Endodermal cell (in vitro differentiated cells): ENCODE data around the gene XRCC1. TPM values are rescaled to one million over a fixed set of nuclear protein-coding genes. Genes with fewer than 3 reads are reported as not detected.

ENCODE experiments used
- DNase-seq: peaks from one replicate; pipeline ENCODE4 v3.0.0-alpha.2; 2017
- H3K27ac ChIP-seq: 2 replicates; pipeline ENCODE4 v1.5.1; 2013; ENCODE audit warnings: mild to moderate bottlenecking, low read depth, low read length, moderate library complexity
- H3K27me3 ChIP-seq: 2 replicates; pipeline ENCODE4 v1.6.1; 2013; ENCODE audit warnings: mild to moderate bottlenecking, low read length, moderate library complexity; ENCODE audit not compliant: insufficient read depth, control insufficient read depth, poor library complexity, severe bottlenecking
- H3K36me3 ChIP-seq: 2 replicates; pipeline ENCODE4 v1.7.0; 2013; ENCODE audit warnings: mild to moderate bottlenecking, low read length, moderate library complexity; ENCODE audit not compliant: control insufficient read depth, insufficient read depth
- H3K4me1 ChIP-seq: one replicate; pipeline ENCODE4 v1.7.0; 2013; ENCODE audit warnings: low read length; ENCODE audit not compliant: control insufficient read depth, insufficient read depth
- H3K4me3 ChIP-seq: 2 replicates; pipeline ENCODE4 v1.5.1; 2013; ENCODE audit warnings: mild to moderate bottlenecking, low read length, moderate library complexity
- H3K9ac ChIP-seq: 2 replicates; pipeline ENCODE4 v1.6.1; 2013; ENCODE audit warnings: mild to moderate bottlenecking, low read length, moderate library complexity; ENCODE audit not compliant: poor library complexity, severe bottlenecking; ENCODE audit errors: extremely low read depth
- H3K9me3 ChIP-seq: 2 replicates; pipeline ENCODE4 v1.6.1; 2013; ENCODE audit warnings: mild to moderate bottlenecking, low read length, moderate library complexity; ENCODE audit not compliant: control insufficient read depth
- H3K27ac Mint-ChIP-seq: 2 replicates; pipeline ENCODE4 v1.8.0; 2020; ENCODE audit warnings: mixed read lengths
- H3K27me3 Mint-ChIP-seq: 2 replicates; pipeline ENCODE4 v1.8.0; 2021; ENCODE audit warnings: mild to moderate bottlenecking, mixed read lengths; ENCODE audit not compliant: insufficient read depth
- H3K36me3 Mint-ChIP-seq: 2 replicates; pipeline ENCODE4 v1.8.0; 2020; ENCODE audit warnings: low read depth, mixed read lengths
- H3K4me1 Mint-ChIP-seq: 2 replicates; pipeline ENCODE4 v1.8.0; 2020; ENCODE audit warnings: mixed read lengths
- H3K4me3 Mint-ChIP-seq: 2 replicates; pipeline ENCODE4 v1.8.0; 2020; ENCODE audit warnings: mild to moderate bottlenecking, moderate library complexity, mixed read lengths
- H3K9me3 Mint-ChIP-seq: 2 replicates; pipeline ENCODE4 v1.8.0; 2020; ENCODE audit warnings: mild to moderate bottlenecking, mixed read lengths
- CTCF ChIP-seq: fragments of 200-600 bp; sonication (generic); conservative IDR thresholded peaks from 2 replicates; pipeline ENCODE4 v1.5.0; 2021; ENCODE audit warnings: antibody characterized with exemption, mild to moderate bottlenecking
- WGBS, 2 experiments: methylation state at CpG; one replicate each; pipeline versions ENCODE4 v1.1.5 to v1.1.7; 2013; ENCODE audit warnings: missing lambda C conversion rate in 2 of 2, mixed read lengths in 1 of 2; ENCODE audit not compliant: insufficient coverage in 1 of 2, insufficient read length in 1 of 2; 5-methylcytosine and 5-hydroxymethylcytosine counted together
- total RNA-seq, 2 donors: library from RNA; stranded (reverse); fragmentation: NEBNext Ultra II Directional in 1 of 2; extraction: Animal tissue kit (Norgen Biotek cat#: 25700) in 1 of 2; gene quantifications; 2 replicates in 1 of 2; 3 replicates in 1 of 2; pipeline ENCODE4 v1.2.1, GENCODE V29; 2021

Gene XRCC1
- total RNA-seq, 2 donors from 2014 or later = 48.8 to 52.1 TPM

DNA sequence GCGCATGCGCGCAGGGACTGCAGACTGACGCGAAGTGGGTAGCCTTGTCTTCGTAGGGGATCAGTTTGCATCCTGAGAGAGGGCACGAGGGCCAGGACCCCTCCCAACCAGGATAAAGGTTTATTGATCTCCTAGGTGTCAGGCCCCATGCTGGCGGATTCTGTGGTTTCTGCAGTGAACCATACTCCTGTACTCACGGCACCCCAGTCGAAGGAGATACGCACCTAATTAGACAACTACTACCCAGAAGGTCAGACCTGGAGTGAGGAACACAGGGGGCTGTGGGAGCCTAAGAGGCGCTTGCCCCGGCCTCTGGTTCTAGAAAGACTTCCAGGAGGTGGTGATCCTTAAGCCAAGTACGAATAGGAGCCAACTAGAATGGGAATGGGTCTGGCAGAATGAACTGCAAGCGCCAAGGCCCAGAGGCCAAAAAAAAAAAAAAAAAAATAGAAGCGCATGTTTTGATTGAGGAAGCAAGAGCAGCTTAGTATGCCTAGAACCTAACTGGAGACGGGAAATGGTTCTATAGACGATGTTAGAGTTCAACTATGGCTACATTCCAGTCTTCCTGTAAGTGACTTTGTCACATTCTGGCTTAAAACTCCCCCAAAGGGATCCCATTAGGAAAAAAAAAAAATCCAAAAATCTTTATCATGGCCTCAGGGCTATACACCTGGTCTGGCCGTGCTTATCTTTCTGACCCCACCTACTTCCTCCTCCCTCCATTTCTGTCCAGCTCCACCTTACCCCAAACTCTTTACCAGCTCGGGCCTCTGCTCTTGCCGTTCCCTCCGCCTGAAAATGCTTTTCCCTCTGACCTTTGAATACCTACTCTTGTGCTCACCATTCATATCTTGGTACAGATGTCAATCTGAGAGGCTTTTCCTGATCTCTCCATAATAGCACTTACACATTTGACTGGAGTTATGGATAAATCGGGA lies 45.0 kb upstream of the XRCC1 start:
- Mint-ChIP-seq H3K4me1 (peaks cover 6% of the 10 kb centered on the region), H3K27me3 (no peaks in the 10 kb centered on the region), H3K27ac (peak overlapping the region; percentile 99), H3K9me3 (no peaks in the 10 kb centered on the region), H3K4me3 (peak overlapping the region; percentile 80), H3K36me3 (peaks cover 6% of the 10 kb centered on the region)
- Histone ChIP-seq H3K9ac (peak overlapping the region; percentile 90), H3K27me3 (no peaks in the 10 kb centered on the region), H3K4me1 (no peaks in the 10 kb centered on the region), H3K36me3 (peaks cover 13% of the 10 kb centered on the region), H3K27ac (peak overlapping the region; percentile 99), H3K4me3 (peak overlapping the region; percentile 93), H3K9me3 (no peaks in the 10 kb centered on the region)
- TF ChIP-seq CTCF = no peak
- 57 to 59% methylated on average over 19 to 23 of the region's 23 CpGs for WGBS, 2 experiments
- DNase-seq = no peak

GRCh38 chr19:43619262-43620060 lies 44.1 kb upstream of the XRCC1 start, which contains the start of gene ZNF428:
ZNF428 (minus strand) TSS chr19:43619629; CDS start chr19:43614304, 5,325 bp downstream.
- Histone ChIP-seq H3K36me3 (peaks cover 12% of the 10 kb centered on the region), H3K4me3 (peak within 1 kb of the TSS; percentile 93), H3K27me3 (no peaks in the 10 kb centered on the region), H3K9ac (peak within 1 kb of the TSS; percentile 90), H3K9me3 (no peaks in the 10 kb centered on the region), H3K4me1 (no peaks in the 10 kb centered on the region), H3K27ac (peak within 1 kb of the TSS; percentile 99)
- Mint-ChIP-seq H3K27ac (peak within 1 kb of the TSS; percentile 99), H3K36me3 (peaks cover 3% of the 10 kb centered on the region), H3K4me1 (peaks cover 6% of the 10 kb centered on the region), H3K27me3 (no peaks in the 10 kb centered on the region), H3K9me3 (no peaks in the 10 kb centered on the region), H3K4me3 (peak within 1 kb of the TSS; percentile 80)
- DNase-seq = peak; percentile 95
- no peak for TF ChIP-seq CTCF
- 0 to 1% methylated on average over 41 to 81 of the region's 81 CpGs for WGBS, 2 experiments

DNA sequence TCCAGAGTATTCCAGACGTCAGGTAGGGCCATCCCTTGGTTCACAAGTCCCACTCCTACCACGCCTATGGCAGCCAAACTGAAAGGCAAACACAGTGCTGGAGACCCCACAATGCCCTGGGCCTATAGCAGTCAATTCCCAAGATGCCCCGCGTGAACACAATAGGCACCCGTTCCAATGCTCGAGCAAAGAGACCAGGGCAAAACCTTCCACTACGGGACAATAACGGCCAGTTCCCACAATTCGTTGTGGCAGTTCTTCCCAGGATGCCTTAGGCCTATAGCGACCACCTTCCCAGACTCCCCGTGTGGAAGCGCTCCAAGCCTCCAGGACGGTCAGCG lies 43.6 kb upstream of the XRCC1 start:
- peak overlapping the region; percentile 99 for H3K27ac Mint-ChIP-seq
- H3K36me3 ChIP-seq = peaks cover 12% of the 10 kb centered on the region
- H3K4me3 ChIP-seq = peak overlapping the region; percentile 93
- peaks cover 6% of the 10 kb centered on the region for H3K4me1 Mint-ChIP-seq
- no peaks in the 10 kb centered on the region for H3K4me1 ChIP-seq
- no peak for TF ChIP-seq CTCF
- H3K36me3 Mint-ChIP-seq = peaks cover 8% of the 10 kb centered on the region
- H3K4me3 Mint-ChIP-seq = peak overlapping the region; percentile 80
- H3K9ac ChIP-seq = peak overlapping the region; percentile 90
- 7 to 8% methylated on average over 14 of the region's 14 CpGs for WGBS, 2 experiments
- H3K27me3 ChIP-seq = no peaks in the 10 kb centered on the region
- no peaks in the 10 kb centered on the region for H3K9me3 Mint-ChIP-seq
- H3K27ac ChIP-seq = peak overlapping the region; percentile 99
- DNase-seq = no peak
- H3K27me3 Mint-ChIP-seq = no peaks in the 10 kb centered on the region
- H3K9me3 ChIP-seq = no peaks in the 10 kb centered on the region
